ENCODE results near the gene HNRNPA2B1.

Gene HNRNPA2B1

GRCh38 chr7:26144184-26145080 is 56.1 kb downstream of the HNRNPA2B1 start:
- DNase-seq (ENCODE audit: low spot score) = no peak

DNA sequence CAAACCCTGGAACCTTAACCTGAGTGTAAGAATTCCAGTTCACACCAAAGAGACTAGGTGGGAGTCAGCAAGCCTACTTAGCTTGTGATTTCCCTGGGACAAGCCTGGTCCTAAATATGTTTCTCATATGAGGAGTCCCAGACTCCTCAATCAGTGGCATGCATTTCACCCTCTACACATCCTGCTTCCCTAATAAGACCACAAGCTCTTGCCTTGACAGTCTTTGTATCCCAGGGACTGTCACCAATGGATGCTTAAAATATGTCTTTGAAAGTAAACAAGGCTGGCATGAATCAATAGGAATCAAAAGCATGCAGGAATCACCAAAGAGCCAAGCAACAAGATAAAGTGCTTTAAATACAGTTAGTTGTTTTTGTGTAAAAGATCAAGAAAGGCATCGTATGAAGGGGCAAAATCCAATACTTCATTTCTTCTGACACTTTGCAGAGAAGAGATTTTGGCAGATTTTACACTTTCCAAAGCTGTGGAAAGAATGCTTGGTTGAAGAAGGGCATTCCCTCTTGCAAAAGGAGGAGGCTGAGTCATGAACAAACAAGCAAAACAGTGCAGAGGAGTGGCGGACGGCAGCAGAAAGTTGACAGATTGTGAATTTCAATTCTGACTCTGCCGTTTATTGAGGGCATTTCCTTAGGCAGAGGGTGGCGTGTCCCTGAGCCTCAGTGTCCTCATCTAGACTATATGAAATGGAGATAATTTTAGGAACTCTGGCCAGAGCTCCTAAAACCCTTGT is 57.1 kb downstream of the HNRNPA2B1 start:
- DNase-seq (ENCODE audit: low spot score) = no peak

- DNase-seq (ENCODE audit: low spot score) = no peak
Observed at GRCh38 chr7:26141077-26141476, 59.5 kb downstream of the HNRNPA2B1 start.

DNA sequence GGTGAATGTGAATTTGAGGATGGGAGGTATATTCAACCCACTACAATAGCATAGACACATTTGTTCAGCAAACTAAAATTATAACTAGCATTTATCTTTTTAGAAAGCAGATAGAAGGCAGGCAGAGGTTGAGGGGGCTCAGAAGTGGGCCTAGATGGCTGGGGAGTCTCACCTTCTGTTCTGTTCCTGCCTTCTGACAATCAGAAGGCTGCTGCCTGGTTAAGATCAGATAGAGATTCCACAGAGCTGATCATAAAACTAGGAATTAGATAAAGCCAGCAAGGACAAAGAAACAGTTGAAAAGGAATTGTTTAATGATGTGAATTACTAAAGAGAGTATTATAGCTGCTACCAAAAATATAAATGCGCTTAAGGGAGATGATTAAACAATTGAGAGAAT is 60.2 kb downstream of the HNRNPA2B1 start:
- no peak for DNase-seq (ENCODE audit: low spot score)

Measured in RKO (cell line).